ENCODE data around the gene SLC43A2.

DNA sequence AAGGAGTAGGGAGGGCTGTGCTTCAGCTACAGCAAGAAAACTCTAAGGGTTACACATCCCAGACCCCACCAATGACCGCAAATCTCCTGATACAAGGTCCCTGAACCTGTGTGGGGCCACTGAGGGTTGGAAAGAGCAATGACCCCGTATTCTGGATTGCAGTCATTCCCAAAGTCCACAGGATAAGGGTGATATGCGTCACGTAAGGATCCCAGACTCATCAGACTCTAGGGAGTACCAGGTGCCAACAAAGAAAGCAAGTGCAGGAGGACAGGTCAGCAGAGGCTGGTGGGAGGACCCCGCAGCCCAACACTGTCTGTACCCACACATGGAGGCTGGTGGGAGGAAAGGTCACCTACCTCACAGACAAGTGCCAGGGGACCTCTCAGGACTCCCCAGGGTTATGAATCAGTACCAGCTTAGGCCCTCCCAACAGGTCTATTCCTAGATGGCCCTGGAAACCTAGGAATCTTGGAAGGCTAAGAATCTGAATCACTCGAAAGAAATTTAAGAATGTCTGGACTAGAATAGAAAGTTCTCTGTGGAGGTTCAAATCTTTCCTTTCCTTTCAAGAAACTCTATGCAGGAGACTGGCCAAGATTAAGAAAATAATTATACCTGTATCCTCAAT lies 82.2 kb downstream of the SLC43A2 start:
- TF ChIP-seq, protein P1, sequence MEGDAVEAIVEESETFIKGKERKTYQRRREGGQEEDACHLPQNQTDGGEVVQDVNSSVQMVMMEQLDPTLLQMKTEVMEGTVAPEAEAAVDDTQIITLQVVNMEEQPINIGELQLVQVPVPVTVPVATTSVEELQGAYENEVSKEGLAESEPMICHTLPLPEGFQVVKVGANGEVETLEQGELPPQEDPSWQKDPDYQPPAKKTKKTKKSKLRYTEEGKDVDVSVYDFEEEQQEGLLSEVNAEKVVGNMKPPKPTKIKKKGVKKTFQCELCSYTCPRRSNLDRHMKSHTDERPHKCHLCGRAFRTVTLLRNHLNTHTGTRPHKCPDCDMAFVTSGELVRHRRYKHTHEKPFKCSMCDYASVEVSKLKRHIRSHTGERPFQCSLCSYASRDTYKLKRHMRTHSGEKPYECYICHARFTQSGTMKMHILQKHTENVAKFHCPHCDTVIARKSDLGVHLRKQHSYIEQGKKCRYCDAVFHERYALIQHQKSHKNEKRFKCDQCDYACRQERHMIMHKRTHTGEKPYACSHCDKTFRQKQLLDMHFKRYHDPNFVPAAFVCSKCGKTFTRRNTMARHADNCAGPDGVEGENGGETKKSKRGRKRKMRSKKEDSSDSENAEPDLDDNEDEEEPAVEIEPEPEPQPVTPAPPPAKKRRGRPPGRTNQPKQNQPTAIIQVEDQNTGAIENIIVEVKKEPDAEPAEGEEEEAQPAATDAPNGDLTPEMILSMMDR (IDR thresholded peaks at IDR 0.05) = no peak
- TF ChIP-seq, protein P2, sequence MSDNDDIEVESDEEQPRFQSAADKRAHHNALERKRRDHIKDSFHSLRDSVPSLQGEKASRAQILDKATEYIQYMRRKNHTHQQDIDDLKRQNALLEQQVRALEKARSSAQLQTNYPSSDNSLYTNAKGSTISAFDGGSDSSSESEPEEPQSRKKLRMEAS (IDR thresholded peaks at IDR 0.05) = no peak
